ENCODE results near the gene LRRFIP1. TPM values are rescaled to one million over a fixed set of nuclear protein-coding genes. Genes with fewer than 3 reads are reported as not detected.
A peak's percentile ranks its signal among the peaks of the same experiment; 100 is the strongest.

The LRRFIP1 gene
- total RNA-seq, 1 donor from 2014 or later, result 115 TPM

DNA sequence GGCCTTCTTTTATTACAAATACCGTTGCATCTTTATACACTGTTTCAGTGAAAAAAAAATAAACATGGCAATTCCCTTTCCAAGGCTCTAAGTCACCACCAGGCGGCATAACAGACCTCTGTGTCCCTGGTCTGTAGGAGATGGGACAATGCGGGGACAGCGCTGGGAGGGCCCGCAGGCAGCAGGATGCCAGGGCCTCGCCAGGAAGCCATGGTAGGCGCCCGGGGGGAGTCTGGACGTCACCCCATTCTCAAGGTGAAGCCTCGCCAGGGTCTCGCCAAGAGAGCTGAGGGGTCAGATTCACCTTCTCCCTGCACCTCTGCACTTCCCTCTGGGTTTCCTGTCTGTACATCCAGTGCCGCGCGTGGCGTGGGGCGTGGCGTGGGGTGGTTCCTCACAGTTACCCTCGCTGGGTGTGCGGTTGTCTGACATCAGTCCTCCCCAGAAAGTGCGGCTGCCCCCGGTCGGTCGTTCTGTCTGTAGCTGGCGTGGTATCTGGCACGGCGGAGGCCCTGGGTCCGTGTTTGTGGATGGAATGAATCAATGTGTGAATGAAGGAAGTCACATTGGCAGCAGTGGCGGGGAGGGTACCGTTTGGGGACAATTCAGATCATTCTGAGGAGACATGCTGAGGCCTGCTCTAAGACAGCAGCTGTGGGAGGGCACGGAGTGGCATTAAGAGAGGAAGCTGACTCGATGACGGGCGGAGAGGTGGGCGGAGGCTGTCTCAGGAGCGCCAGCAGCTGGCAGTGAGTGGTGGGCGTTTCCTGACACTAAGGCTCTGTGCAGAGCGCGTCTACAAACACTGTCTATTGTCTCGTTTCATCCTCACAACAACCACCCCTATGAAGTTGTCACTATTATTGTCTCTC, 46.0 kb downstream of the LRRFIP1 start:
- FAIRE-seq (no peak), DNase-seq (ENCODE audit: low read depth) (peak; percentile 79)
- Histone ChIP-seq H3K36me3 (ENCODE audit: control insufficient read depth, insufficient read depth, low read length) (no peaks in the 10 kb centered on the region), H3K4me3 (ENCODE audit: low read depth, low read length) (peak overlapping the region; percentile 27), H3K27me3 (ENCODE audit: control insufficient read depth, insufficient read depth, low read length) (no peaks in the 10 kb centered on the region)
- TF ChIP-seq, protein P1, sequence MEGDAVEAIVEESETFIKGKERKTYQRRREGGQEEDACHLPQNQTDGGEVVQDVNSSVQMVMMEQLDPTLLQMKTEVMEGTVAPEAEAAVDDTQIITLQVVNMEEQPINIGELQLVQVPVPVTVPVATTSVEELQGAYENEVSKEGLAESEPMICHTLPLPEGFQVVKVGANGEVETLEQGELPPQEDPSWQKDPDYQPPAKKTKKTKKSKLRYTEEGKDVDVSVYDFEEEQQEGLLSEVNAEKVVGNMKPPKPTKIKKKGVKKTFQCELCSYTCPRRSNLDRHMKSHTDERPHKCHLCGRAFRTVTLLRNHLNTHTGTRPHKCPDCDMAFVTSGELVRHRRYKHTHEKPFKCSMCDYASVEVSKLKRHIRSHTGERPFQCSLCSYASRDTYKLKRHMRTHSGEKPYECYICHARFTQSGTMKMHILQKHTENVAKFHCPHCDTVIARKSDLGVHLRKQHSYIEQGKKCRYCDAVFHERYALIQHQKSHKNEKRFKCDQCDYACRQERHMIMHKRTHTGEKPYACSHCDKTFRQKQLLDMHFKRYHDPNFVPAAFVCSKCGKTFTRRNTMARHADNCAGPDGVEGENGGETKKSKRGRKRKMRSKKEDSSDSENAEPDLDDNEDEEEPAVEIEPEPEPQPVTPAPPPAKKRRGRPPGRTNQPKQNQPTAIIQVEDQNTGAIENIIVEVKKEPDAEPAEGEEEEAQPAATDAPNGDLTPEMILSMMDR (IDR thresholded peaks at IDR 0.05; ENCODE audit: insufficient read depth, low read length, severe bottlenecking), result peak; percentile 73

DNA sequence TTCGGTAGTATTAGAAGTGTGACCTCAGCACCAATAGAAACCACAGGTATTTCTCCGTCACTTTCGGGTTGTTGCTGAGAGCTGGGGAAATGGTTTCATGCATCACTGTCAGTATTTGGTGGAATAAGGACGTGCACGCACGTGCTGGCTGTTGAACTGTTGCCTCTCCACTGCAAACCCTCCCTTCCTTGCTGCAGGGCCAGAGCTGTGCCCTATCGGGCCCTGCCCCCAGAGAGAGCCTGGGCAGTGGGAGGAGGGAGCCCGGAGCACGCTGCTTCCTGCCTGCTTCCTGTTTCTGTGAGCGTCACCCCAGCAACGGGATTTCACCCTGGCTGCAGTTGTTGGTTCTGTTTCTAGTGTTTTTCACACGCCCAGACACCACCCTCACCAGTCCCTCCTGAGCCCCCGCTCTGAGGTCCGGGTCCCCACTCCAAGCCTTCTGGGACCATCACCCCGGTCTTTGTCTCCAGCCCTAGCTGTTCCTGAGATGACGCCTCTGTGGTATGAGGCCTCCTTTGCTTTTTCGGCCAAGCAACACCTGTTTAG, 47.4 kb downstream of the LRRFIP1 start:
- H3K4me3 ChIP-seq (ENCODE audit: low read depth, low read length), result no peak overlapping the region
- DNase-seq (ENCODE audit: low read depth), result peak; percentile 78
- no peak for FAIRE-seq

DNA sequence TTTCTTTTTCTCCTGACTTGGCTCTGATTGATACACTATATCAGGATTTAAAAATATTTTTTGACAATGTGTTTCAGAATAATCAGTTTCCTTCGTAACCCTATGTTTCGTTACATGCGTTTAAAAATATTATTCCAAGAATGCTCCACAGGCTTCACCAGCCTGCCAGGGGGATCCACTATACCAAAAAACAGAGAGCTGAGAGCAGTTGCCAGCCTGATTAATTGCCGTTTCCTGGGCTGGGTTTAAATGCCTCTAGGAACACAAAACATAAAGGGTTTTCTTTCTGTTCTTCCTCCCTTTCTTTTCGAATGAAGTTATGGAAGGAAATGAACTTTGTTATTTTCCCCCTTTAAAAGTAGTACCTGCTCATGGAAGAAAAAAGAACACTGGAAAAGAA, 47.9 kb downstream of the LRRFIP1 start:
- TF ChIP-seq, protein P1 (IDR thresholded peaks at IDR 0.05; ENCODE audit: insufficient read depth, low read length, severe bottlenecking), result no peak
- no peak for DNase-seq (ENCODE audit: low read depth)
- H3K4me3 ChIP-seq (ENCODE audit: low read depth, low read length), result no peak overlapping the region

More for the DNA sequence above, 47.4 kb downstream of the LRRFIP1 start:
- Histone ChIP-seq H3K27me3 (ENCODE audit: control insufficient read depth, insufficient read depth, low read length) (no peaks in the 10 kb centered on the region), H3K36me3 (ENCODE audit: control insufficient read depth, insufficient read depth, low read length) (no peaks in the 10 kb centered on the region)
- TF ChIP-seq, protein P1 (IDR thresholded peaks at IDR 0.05; ENCODE audit: insufficient read depth, low read length, severe bottlenecking), result no peak

DNA sequence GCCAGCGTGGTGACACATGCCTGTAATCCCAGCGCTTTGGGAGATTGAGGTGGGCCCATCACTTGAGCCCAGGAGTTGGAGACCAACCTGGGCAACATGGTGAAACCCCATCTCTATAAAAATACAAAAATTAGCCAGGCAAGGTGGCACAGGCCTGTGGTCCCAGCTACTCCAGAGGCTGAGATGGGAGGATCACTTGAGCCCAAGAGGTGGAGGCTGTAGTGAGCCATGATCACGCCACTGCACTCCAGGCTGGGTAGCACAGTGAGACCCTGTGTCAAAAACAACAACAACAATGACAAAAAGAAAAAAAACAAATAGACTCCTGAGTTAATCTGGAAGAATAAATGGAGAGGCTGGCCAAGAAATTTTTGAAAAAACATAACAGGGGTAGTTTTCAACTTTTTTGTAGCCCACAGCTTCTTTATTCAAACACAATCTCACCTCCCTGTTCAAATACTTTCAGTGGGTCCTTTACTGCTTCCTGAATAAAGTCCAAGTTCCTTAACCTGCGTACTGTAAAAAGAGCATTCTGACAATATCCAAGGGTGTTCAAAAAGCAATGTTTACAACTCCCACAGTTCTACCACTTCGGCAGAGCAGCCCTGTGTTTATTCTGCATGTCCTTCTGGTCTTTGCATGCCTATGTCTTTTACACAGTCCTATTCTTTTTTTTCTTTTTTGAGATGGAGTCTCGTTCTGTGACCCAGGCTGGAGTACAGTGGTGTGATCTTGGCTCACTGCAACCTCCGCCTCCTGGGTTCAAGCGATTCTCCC, 53.5 kb downstream of the LRRFIP1 start:
- TF ChIP-seq, protein P1 (IDR thresholded peaks at IDR 0.05; ENCODE audit: insufficient read depth, low read length, severe bottlenecking), result no peak
- Histone ChIP-seq H3K27me3 (ENCODE audit: control insufficient read depth, insufficient read depth, low read length) (no peaks in the 10 kb centered on the region), H3K36me3 (ENCODE audit: control insufficient read depth, insufficient read depth, low read length) (no peaks in the 10 kb centered on the region), H3K4me3 (ENCODE audit: low read depth, low read length) (no peak overlapping the region)
- FAIRE-seq, result no peak
- DNase-seq (ENCODE audit: low read depth), result no peak

More for the DNA sequence above, 47.9 kb downstream of the LRRFIP1 start:
- H3K36me3 ChIP-seq (ENCODE audit: control insufficient read depth, insufficient read depth, low read length), result no peaks in the 10 kb centered on the region
- no peaks in the 10 kb centered on the region for H3K27me3 ChIP-seq (ENCODE audit: control insufficient read depth, insufficient read depth, low read length)
- FAIRE-seq, result no peak

DNA sequence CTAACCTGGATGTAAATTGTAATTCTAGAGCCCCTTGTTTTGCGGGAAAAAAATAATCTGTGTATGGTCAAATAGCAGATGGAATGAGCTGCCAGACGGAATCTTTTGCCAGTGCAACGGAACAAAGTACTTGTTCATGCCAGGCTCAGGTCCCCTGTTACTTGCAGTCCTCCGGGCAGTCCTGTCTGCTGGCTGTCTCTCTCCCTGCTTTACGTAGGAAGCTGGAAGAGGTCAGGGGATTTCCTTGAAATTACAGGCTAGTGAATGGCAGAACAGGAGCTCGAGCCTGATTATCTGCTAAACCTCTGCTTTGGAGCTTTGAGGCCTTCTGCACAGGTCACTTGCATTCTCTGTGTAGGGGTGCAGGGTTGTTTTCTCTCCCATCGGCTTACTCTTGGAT, 54.8 kb downstream of the LRRFIP1 start:
- FAIRE-seq (no peak), DNase-seq (ENCODE audit: low read depth) (no peak)
- no peaks in the 10 kb centered on the region for H3K27me3 ChIP-seq (ENCODE audit: control insufficient read depth, insufficient read depth, low read length)
- no peaks in the 10 kb centered on the region for H3K36me3 ChIP-seq (ENCODE audit: control insufficient read depth, insufficient read depth, low read length)
- TF ChIP-seq, protein P1 (IDR thresholded peaks at IDR 0.05; ENCODE audit: insufficient read depth, low read length, severe bottlenecking), result no peak
- H3K4me3 ChIP-seq (ENCODE audit: low read depth, low read length), result no peak overlapping the region

All from bronchial epithelial cell (primary cell).